Neural cell (in vitro differentiated cells): Measurements from ENCODE around the gene SLC41A3. TPM values are rescaled to one million over a fixed set of nuclear protein-coding genes. Genes with fewer than 3 reads are reported as not detected.
A peak's percentile ranks its signal among the peaks of the same experiment; 100 is the strongest.
"Not testable (repeated sequence)": the region's sequence is repeated elsewhere in the genome, so short reads cannot be mapped to it uniquely, and the experiment has no call there.

Experiments
- H2AFZ ChIP-seq: fragments of 200-600, 300-800 bp; sonication (generic), shearing (Covaris generic); 2 replicates; pipeline ENCODE4 v1.6.0; 2014; ENCODE audit warnings: low read depth, mild to moderate bottlenecking, antibody characterized with exemption, low read length, moderate library complexity
- H3F3A ChIP-seq: fragments of 200-600 bp; shearing (Covaris generic); 2 replicates; pipeline ENCODE4 v1.6.1; 2016; ENCODE audit warnings: mild to moderate bottlenecking, moderate library complexity, mixed read lengths, antibody characterized with exemption, low read length; ENCODE audit not compliant: insufficient read depth, poor library complexity, severe bottlenecking
- H3K27ac ChIP-seq: fragments of 200-600, 300-800 bp; sonication (generic), shearing (Covaris generic); 2 replicates; pipeline ENCODE4 v1.5.1; 2014; ENCODE audit warnings: mild to moderate bottlenecking, low read length, moderate library complexity
- H3K27me3 ChIP-seq: fragments of 300-800, 200-600 bp; sonication (generic), shearing (Covaris generic); 2 replicates; pipeline ENCODE4 v1.6.0; 2014; ENCODE audit warnings: mild to moderate bottlenecking, low read depth, low read length, moderate library complexity; ENCODE audit not compliant: insufficient read depth
- H3K36me3 ChIP-seq: fragments of 300-800, 200-600 bp; sonication (generic), shearing (Covaris generic); 2 replicates; pipeline ENCODE4 v1.5.1; 2014; ENCODE audit warnings: mild to moderate bottlenecking, antibody characterized with exemption, low read length, moderate library complexity; ENCODE audit not compliant: insufficient read depth
- H3K4me2 ChIP-seq: fragments of 300-800, 200-600 bp; sonication (generic), shearing (Covaris generic); 2 replicates; pipeline ENCODE4 v1.6.0; 2014; ENCODE audit warnings: mild to moderate bottlenecking, low read length
- H3K4me3 ChIP-seq: fragments of 300-800, 200-600 bp; sonication (generic), shearing (Covaris generic); 2 replicates; pipeline ENCODE4 v1.5.1; 2014; ENCODE audit warnings: mild to moderate bottlenecking, low read length, moderate library complexity
- H3K79me2 ChIP-seq: fragments of 200-600 bp; shearing (Covaris generic); replicated peaks from 2 replicates; pipeline ENCODE4 v1.6.0; 2014; ENCODE audit warnings: mild to moderate bottlenecking, low read length, moderate library complexity; ENCODE audit not compliant: insufficient read depth
- H3K9ac ChIP-seq: fragments of 300-800, 200-600 bp; sonication (generic), shearing (Covaris generic); 2 replicates; pipeline ENCODE4 v1.6.1; 2016; ENCODE audit warnings: mild to moderate bottlenecking, low read length, mixed read lengths
- H3K9me2 ChIP-seq: fragments of 200-600 bp; shearing (Covaris generic); 2 replicates; pipeline ENCODE4 v1.6.1; 2016; ENCODE audit warnings: mild to moderate bottlenecking, low read length, mixed read lengths; ENCODE audit not compliant: insufficient read depth
- H3K9me3 ChIP-seq: fragments of 200-600, 300-800 bp; sonication (generic), shearing (Covaris generic); 2 replicates; pipeline ENCODE4 v1.6.1; 2016; ENCODE audit warnings: mild to moderate bottlenecking, mixed run types, low read length, moderate library complexity, mixed read lengths
- H4K20me1 ChIP-seq: fragments of 200-600 bp; shearing (Covaris generic); 2 replicates; pipeline ENCODE4 v1.6.1; 2016; ENCODE audit warnings: mild to moderate bottlenecking, mixed run types; ENCODE audit not compliant: insufficient read depth
- POLR2AphosphoS5 ChIP-seq: IDR thresholded peaks from 2 replicates; pipeline ENCODE4 v1.6.1; 2012
- RAD21 ChIP-seq: fragments of 450-650 bp; conservative IDR thresholded peaks from 2 replicates; pipeline ENCODE4 v1.6.1; 2014; ENCODE audit warnings: antibody characterized with exemption, mild to moderate bottlenecking, moderate library complexity
- SMC3 ChIP-seq: fragments of 450-650 bp; conservative IDR thresholded peaks from 2 replicates; pipeline ENCODE4 v1.6.1; 2014; ENCODE audit warnings: antibody characterized with exemption, mild to moderate bottlenecking, moderate library complexity; ENCODE audit not compliant: poor library complexity
- polyA plus RNA-seq: library from polyadenylated mRNA; depleted of rRNA; stranded (reverse); fragments of >200 nt; gene quantifications from 2 replicates; pipeline ENCODE4 v1.2.3, GENCODE V29; 2014
- TF ChIP-seq, protein P1 (sequence below): fragments of 450-650 bp; IDR thresholded peaks from 2 replicates; pipeline ENCODE4 v1.5.1; 2014; ENCODE audit warnings: antibody characterized with exemption, mild to moderate bottlenecking, moderate library complexity; ENCODE audit not compliant: poor library complexity, severe bottlenecking

SLC41A3 gene
- polyA plus RNA-seq, 1 donor from 2014 or later, result 80.0 TPM

DNA sequence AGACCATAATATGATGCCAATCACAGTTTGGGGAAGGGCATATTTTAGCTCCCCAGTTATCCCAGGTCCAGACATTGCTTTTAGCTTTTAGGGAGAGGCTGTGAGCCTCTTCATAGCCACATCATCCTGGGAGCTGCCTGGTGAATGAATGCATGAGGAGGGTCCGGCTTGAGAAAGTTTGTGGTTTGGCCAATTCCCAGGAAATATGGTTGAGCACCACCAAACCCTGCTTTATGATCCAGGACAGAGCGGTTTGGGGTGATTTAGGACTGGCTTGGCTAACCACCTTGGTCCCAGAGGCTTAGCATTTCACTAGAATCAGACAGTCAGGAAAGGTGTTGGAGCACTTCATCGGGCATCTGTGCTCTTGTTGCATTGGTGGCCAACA lies 107.9 kb downstream of the SLC41A3 start:
- not testable (repeated sequence) for H3K79me2 ChIP-seq, H3K4me2 ChIP-seq, H4K20me1 ChIP-seq, H3F3A ChIP-seq, H3K9ac ChIP-seq, H3K27me3 ChIP-seq, H3K27ac ChIP-seq, H3K9me3 ChIP-seq, H3K9me2 ChIP-seq, H3K36me3 ChIP-seq, H3K4me3 ChIP-seq, H2AFZ ChIP-seq

DNA sequence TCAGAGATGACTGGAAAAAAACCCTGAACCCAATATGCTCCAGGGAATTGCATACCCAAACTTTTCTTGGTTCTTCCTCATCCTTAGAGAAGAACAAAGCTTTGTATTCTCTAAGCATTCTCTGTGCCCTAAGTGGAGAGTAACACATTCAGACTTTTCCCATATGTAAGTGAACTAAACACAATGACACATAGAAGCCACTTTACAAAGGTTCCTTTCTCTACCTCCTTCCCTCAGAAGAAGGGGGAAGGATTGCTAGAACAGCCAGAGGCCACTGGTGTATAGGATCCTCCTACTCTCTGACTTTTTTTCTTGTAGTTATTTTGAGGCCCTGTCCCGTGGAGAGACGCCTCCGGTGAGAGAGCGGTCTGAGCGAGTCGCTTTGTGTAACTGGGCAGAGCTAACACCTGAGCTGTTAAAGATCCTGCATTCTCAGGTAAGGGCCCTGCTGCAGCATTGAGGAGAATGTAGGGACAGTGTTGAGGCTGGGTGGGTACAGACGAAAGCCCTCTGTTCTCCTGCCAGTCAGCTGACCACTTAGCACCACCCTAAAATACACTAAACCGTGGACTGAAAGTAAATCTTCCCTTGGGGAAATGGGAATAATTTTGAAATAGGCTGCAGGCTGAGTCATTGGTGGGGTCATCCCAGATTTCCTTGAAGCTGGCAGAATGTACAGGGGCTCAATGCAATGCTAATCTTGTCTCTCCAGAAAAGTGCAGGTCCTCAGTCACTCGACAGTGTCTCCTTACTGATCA lies 108.5 kb downstream of the SLC41A3 start:
- H3K9me3 ChIP-seq, H3K79me2 ChIP-seq, H3K9me2 ChIP-seq, H3K4me3 ChIP-seq, H4K20me1 ChIP-seq, H2AFZ ChIP-seq, H3K27ac ChIP-seq, H3K4me2 ChIP-seq, H3K9ac ChIP-seq, H3F3A ChIP-seq, H3K36me3 ChIP-seq: not testable (repeated sequence)
- peaks cover 13% of the 10 kb centered on the region for H3K27me3 ChIP-seq

DNA sequence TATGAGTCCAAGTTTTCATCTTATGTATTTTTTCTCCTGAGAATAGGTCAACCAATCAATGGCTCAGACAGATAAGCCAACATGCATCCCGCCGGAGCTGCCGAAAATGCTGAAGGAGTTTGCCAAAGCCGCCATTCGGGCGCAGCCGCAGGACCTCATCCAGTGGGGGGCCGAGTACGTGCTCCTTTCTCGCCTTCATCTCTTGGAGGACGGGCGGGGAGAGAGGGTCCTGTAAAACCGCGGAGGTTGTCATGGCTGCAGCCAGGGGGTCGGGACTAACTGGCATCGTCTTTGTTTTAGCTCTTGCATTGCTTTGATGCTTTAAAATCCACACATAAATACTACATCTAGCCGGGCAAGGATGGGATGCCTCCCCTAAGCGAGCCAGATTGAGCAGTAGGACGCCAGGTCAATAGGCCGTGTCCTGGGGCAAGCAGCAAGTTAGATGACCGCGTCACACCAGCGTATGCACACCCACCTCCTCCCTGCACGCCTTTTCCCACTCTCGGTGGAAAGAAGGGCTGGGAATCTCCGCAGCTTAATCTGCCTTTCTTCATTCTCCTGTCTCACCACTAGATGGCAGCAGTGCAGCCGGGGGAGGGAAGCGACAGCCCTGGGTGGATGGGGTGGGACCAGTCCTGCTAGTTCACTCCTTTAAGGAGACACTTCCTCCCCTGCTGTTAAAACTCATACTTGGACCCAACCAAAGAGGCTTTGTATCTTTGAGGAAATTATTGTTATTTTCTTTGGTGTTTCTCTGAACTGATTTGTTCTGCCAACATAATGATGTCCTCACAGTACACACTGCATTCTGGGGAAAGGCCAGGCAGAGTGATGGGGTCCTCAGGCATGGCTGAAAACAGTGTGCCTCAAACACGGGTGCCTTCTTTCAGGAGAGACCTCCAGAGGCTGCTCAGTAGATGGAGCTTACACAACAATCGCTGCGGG lies 111.7 kb downstream of the SLC41A3 start:
- not testable (repeated sequence) for H3K9me3 ChIP-seq, H3K9me2 ChIP-seq, H3K79me2 ChIP-seq, H3K36me3 ChIP-seq, H4K20me1 ChIP-seq, H3F3A ChIP-seq
- H3K27me3 ChIP-seq, result peaks cover 17% of the 10 kb centered on the region
- peak overlapping the region; percentile 53 for H3K9ac ChIP-seq
- H2AFZ ChIP-seq, result peak overlapping the region; percentile 30
- peak; percentile 64 for TF ChIP-seq SMC3
- peak; percentile 25 for TF ChIP-seq POLR2AphosphoS5
- TF ChIP-seq, protein P1, sequence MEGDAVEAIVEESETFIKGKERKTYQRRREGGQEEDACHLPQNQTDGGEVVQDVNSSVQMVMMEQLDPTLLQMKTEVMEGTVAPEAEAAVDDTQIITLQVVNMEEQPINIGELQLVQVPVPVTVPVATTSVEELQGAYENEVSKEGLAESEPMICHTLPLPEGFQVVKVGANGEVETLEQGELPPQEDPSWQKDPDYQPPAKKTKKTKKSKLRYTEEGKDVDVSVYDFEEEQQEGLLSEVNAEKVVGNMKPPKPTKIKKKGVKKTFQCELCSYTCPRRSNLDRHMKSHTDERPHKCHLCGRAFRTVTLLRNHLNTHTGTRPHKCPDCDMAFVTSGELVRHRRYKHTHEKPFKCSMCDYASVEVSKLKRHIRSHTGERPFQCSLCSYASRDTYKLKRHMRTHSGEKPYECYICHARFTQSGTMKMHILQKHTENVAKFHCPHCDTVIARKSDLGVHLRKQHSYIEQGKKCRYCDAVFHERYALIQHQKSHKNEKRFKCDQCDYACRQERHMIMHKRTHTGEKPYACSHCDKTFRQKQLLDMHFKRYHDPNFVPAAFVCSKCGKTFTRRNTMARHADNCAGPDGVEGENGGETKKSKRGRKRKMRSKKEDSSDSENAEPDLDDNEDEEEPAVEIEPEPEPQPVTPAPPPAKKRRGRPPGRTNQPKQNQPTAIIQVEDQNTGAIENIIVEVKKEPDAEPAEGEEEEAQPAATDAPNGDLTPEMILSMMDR, result peak; percentile 82
- peak; percentile 58 for TF ChIP-seq RAD21
- H3K4me3 ChIP-seq, result peak overlapping the region; percentile 62
- H3K4me2 ChIP-seq, result peak overlapping the region; percentile 26
- H3K27ac ChIP-seq, result peak overlapping the region; percentile 27

DNA sequence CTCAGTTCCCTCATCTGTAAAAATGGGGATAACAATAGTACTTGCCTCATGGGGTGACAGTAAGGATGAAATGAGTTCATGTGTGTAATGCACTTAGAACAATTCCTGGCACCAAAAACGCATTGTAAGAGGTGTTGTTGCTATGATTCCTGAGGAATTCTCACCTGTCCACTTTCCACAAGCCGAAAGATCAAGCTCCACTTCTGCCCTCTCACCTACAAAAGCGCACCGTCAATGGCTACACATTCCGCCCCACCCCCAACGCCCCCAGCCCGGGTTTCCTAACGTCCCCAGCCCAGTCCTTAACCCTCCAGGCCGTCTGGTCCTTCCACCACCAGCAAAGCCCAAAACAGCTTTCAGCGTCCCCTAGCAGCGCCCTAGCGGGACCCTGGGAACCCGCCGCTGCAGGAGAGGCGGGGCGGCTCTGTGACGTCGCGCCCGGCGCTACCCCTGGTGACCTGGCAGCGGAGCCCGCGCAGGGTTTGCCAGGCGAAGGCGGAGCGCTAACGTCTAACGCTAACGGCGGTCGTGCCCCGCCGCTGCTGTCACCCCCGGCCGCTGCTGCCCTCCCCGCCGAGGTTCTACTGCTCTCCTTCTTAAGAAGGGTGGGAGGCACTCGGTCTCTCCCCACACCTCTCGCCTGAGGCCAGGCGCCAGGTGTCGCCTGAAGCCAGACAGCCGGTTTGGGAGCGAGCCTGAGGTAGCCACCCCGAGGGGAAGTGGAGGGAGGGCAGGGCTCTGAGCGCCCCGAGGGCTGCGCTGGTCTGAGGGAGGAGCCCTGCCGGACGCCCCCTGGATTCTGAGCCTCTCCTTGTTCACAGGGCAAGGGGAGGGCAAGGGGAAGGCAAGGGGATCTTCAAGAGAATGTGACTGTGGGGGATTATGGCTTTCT lies 115.0 kb downstream of the SLC41A3 start, which contains the start of gene ROPN1B:
TSS of gene ROPN1B (plus strand) at position 478 of the 892 bp plus-strand sequence. CDS start 2,877 bp downstream, outside the sequence.
- not testable (repeated sequence) for H3K4me3 ChIP-seq, H3K9ac ChIP-seq, H3K79me2 ChIP-seq, H2AFZ ChIP-seq, H3K9me3 ChIP-seq, H3K27ac ChIP-seq, H3K9me2 ChIP-seq, H3F3A ChIP-seq, H3K36me3 ChIP-seq, H4K20me1 ChIP-seq, H3K4me2 ChIP-seq
- H3K27me3 ChIP-seq, result peaks cover 17% of the 10 kb centered on the region

DNA sequence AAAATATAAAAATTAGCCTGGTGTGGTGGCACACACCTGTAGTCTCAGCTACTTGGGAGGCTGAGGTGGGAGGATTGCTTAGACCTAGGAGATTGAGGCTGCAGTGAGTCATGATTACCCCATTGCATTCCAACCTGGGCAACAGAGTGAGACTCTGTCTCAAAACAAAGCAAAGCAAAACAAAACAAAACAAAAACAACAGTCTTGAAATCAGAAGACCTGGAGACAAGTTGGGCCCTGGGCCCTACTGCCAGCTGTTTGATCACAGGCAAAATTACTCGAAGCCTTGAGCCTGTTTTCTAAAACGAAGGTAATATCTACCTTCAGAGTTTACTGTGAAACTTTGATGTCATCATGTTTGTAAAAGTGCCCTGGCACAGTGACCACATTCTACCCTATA lies 115.8 kb downstream of the SLC41A3 start:
- H3K27ac ChIP-seq, H3K36me3 ChIP-seq, H3K79me2 ChIP-seq, H3K9ac ChIP-seq, H4K20me1 ChIP-seq, H2AFZ ChIP-seq, H3F3A ChIP-seq, H3K4me2 ChIP-seq, H3K9me3 ChIP-seq, H3K9me2 ChIP-seq, H3K4me3 ChIP-seq: not testable (repeated sequence)
- H3K27me3 ChIP-seq, result peaks cover 17% of the 10 kb centered on the region
